K562 (cell line): ENCODE data around the gene RANGAP1. TPM values are rescaled to one million over a fixed set of nuclear protein-coding genes. Genes with fewer than 3 reads are reported as not detected.

Experiments used
- ATAC-seq: fragments of 200-7000 bp; cut with Tn5 transposase; 3 replicates; pipeline ENCODE4 v1.9.1; 2020; ENCODE audit warnings: moderate library complexity
- BruUV-seq: library from RNA; stranded (reverse); fragments of 400-500 nt; replicated peaks from 2 replicates; lab custom pipeline; 2021; lab: Mats Ljungman, UMichigan
- CTCF ChIA-PET: fragments of 300-600 bp; formaldehyde crosslinking; extraction: SDS; loops from one replicate; lab custom pipeline; 2021; ENCODE audit warnings: low intra/inter-chr PET ratio; lab: Yijun Ruan, JAX
- POLR2A ChIA-PET: fragments of 300-600, 350-650 bp; sonication (Branson Sonifier 250); formaldehyde crosslinking; extraction: SDS; loops from one replicate; lab custom pipeline; 2021; ENCODE audit warnings: antibody characterized with exemption, inconsistent platforms; lab: Yijun Ruan, JAX
- DNase-seq, 4 experiments: peaks; one replicate each; pipeline versions ENCODE4 v3.0.0 to v3.0.0-alpha.2; 2011 to 2018; ENCODE audit warnings: low spot score in 3 of 4, mixed read lengths in 3 of 4; ENCODE audit errors: extremely low read depth in 1 of 4
- FAIRE-seq: peaks from 2 replicates; lab custom pipeline; 2011; peaks lifted over from hg19 to GRCh38; lab: Jason Lieb, UNC
- H2AFZ ChIP-seq: 2 replicates; pipeline ENCODE4 v1.6.0; 2011; ENCODE audit warnings: low read depth, low read length, control low read depth, inconsistent platforms
- H3K27ac ChIP-seq: fragments of 200-600 bp; 3 replicates; pipeline ENCODE4 v1.8.0; 2011; ENCODE audit warnings: low read depth, mild to moderate bottlenecking, control low read depth, inconsistent platforms, low read length, moderate library complexity, mixed read lengths; ENCODE audit errors: extremely low read depth
- H3K27me3 ChIP-seq, 2 experiments: fragments of 300-600 bp in 1 of 2; 2 replicates in 1 of 2; 3 replicates in 1 of 2; pipeline versions ENCODE4 v1.6.0 to v1.8.0; 2011; ENCODE audit warnings: inconsistent platforms in 2 of 2, low read length in 2 of 2, mild to moderate bottlenecking in 1 of 2, mixed read lengths in 1 of 2, moderate library complexity in 1 of 2; ENCODE audit not compliant: control insufficient read depth in 2 of 2, insufficient read depth in 2 of 2
- H3K36me3 ChIP-seq: fragments of 300-600 bp; 3 replicates; pipeline ENCODE4 v1.8.0; 2011; ENCODE audit warnings: mild to moderate bottlenecking, low read length, inconsistent platforms; ENCODE audit not compliant: control insufficient read depth, insufficient read depth
- H3K4me1 ChIP-seq, 2 experiments: fragments of 200-600 bp in 1 of 2; replicated peaks in 1 of 2; 2 replicates in 1 of 2; 3 replicates in 1 of 2; pipeline versions ENCODE4 v1.5.1 to v1.8.0; 2011; ENCODE audit warnings: inconsistent platforms in 2 of 2, low read length in 2 of 2, mild to moderate bottlenecking in 1 of 2, mixed read lengths in 1 of 2, moderate library complexity in 1 of 2; ENCODE audit not compliant: control insufficient read depth in 2 of 2, insufficient read depth in 2 of 2
- H3K4me2 ChIP-seq: 2 replicates; pipeline ENCODE4 v1.6.1; 2011; ENCODE audit warnings: low read length, control low read depth, inconsistent platforms, mixed read lengths; ENCODE audit not compliant: insufficient read depth
- H3K4me3 ChIP-seq: fragments of 200-600 bp; sonication (generic), shearing (Covaris generic); 2 replicates; pipeline ENCODE4 v1.5.1; 2016; ENCODE audit warnings: control low read depth, inconsistent platforms
- H3K79me2 ChIP-seq: fragments of 200-600 bp; 3 replicates; pipeline ENCODE4 v1.8.0; 2011; ENCODE audit warnings: low read length, inconsistent platforms; ENCODE audit not compliant: control insufficient read depth, insufficient read depth
- H3K9ac ChIP-seq, 2 experiments: 2 replicates each; pipeline versions ENCODE4 v1.6.0 to v1.6.1; 2011; ENCODE audit warnings: low read depth in 2 of 2, low read length in 2 of 2, control low read depth in 1 of 2, inconsistent platforms in 1 of 2, mild to moderate bottlenecking in 1 of 2, mixed read lengths in 1 of 2; ENCODE audit not compliant: insufficient read depth in 1 of 2
- H3K9me1 ChIP-seq: one replicate; pipeline ENCODE4 v1.6.0; 2011; ENCODE audit warnings: inconsistent platforms, mild to moderate bottlenecking, low read length, moderate library complexity; ENCODE audit not compliant: control insufficient read depth, insufficient read depth
- H3K9me3 ChIP-seq: replicated peaks from 2 replicates; pipeline ENCODE4 v1.5.1; 2011; ENCODE audit warnings: low read depth, low read length, inconsistent platforms; ENCODE audit not compliant: control insufficient read depth, insufficient read depth
- H4K20me1 ChIP-seq: replicated peaks from 2 replicates; pipeline ENCODE4 v1.6.1; 2011; ENCODE audit warnings: low read length, inconsistent platforms, mixed read lengths; ENCODE audit not compliant: control insufficient read depth, insufficient read depth
- ADNP ChIP-seq: fragments of 200-800 bp; sonication (Bioruptor generic); IDR thresholded peaks from 2 replicates; pipeline ENCODE4 v1.6.1; 2016; ENCODE audit warnings: missing genetic modification characterization, missing compliant biosample characterization
- CHAMP1 ChIP-seq: fragments of 450-650 bp; IDR thresholded peaks from 2 replicates; pipeline ENCODE4 v1.6.1; 2016; ENCODE audit warnings: mild to moderate bottlenecking
- HNRNPLL ChIP-seq: fragments of 200-400 bp; formaldehyde crosslinking; IDR thresholded peaks from 2 replicates; pipeline ENCODE4 v1.6.1; 2017; ENCODE audit warnings: low read length, low read depth, mild to moderate bottlenecking; ENCODE audit not compliant: poor library complexity, severe bottlenecking
- IRF2 ChIP-seq: sonication (generic); formaldehyde crosslinking; IDR thresholded peaks from 2 replicates; pipeline ENCODE4 v1.8.1; 2022; ENCODE audit warnings: mild to moderate bottlenecking, missing genetic modification reagents
- SMAD1 ChIP-seq: fragments of 150-350 bp; IDR thresholded peaks from 2 replicates; pipeline ENCODE4 v1.6.1; 2014; ENCODE audit warnings: low read length, low read depth; ENCODE audit not compliant: partially characterized antibody
- SRSF9 ChIP-seq: fragments of 200-400 bp; formaldehyde crosslinking; IDR thresholded peaks from 2 replicates; pipeline ENCODE4 v1.6.1; 2017; ENCODE audit warnings: low read depth, low read length, borderline replicate concordance
- TEAD4 ChIP-seq, 2 experiments: sonication (generic) in 1 of 2; formaldehyde crosslinking in 1 of 2; IDR thresholded peaks; 2 replicates each; pipeline versions ENCODE4 v1.6.1 to v1.8.0; 2012 to 2022; ENCODE audit warnings: borderline replicate concordance in 1 of 2, inconsistent platforms in 1 of 2, low read length in 1 of 2, mild to moderate bottlenecking in 1 of 2, missing genetic modification reagents in 1 of 2
- WGBS: fragments of 100-300 bp; shearing (Covaris generic); methylation state at CpG from one replicate; pipeline ENCODE4 v1.1.6; 2016; ENCODE audit warnings: low coverage, mixed read lengths; ENCODE audit not compliant: insufficient coverage; ENCODE audit errors: missing lambda C conversion rate; 5-methylcytosine and 5-hydroxymethylcytosine counted together
- in situ Hi-C: fragments of 300-500 bp; cut with MboI; formaldehyde crosslinking; loops from 4 replicates; pipeline ENCODE4 v1.15.0; 2018; ENCODE audit warnings: inconsistent platforms, mixed read lengths
- intact Hi-C: fragments of 100-400 bp; cut with micrococcal nuclease; formaldehyde crosslinking; loops from 2 replicates; pipeline ENCODE4 v1.14.2; 2022
- polyA plus RNA-seq, 8 experiments: library from polyadenylated mRNA; depleted of rRNA in 4 of 8; stranded (reverse) in 5 of 8; unstranded in 3 of 8; fragments of >200 nt; fragmentation: Nextera tagmentation in 2 of 8; fragmentation: Illumina TruSeq in 1 of 8; extraction: Ambion mirVana in 2 of 8; extraction: Trizol in 1 of 8; gene quantifications; 2 replicates each; pipeline versions ENCODE4 v1.2.1 to v1.2.3, GENCODE V29; 2011 to 2014; ENCODE audit warnings: inconsistent platforms in 1 of 8, missing spikeins in 1 of 8
- total RNA-seq, 7 experiments: library from RNA; depleted of rRNA in 6 of 7; stranded (reverse); fragments of >200 nt in 6 of 7; fragmentation: Illumina TruSeq in 2 of 7; extraction: Trizol in 2 of 7; gene quantifications; 2 replicates each; pipeline versions ENCODE4 v1.2.1 to v1.2.3, GENCODE V29; 2011 to 2021; ENCODE audit warnings: low replicate concordance in 1 of 7

The RANGAP1 gene
- total and polyA plus RNA-seq, 9 of the 15 experiments (the other 6 are each of a cell fraction or from before 2014, with no cell fraction given), result 2.1 to 104 (median 50.6) TPM

GRCh38 chr22:41226723-41227655 is 59.0 kb downstream of the RANGAP1 start:
- Histone ChIP-seq H4K20me1 (no peaks in the 10 kb centered on the region), H3K4me3 (no peak overlapping the region), H3K4me2 (no peak overlapping the region), H3K79me2 (no peaks in the 10 kb centered on the region), H3K27me3 (no peaks in the 10 kb centered on the region), H3K9me3 (no peaks in the 10 kb centered on the region), H3K36me3 (peaks cover 63% of the 10 kb centered on the region; the same call in 2 of the 3 replicates), H2AFZ (no peak overlapping the region), H3K4me1 (no peaks in the 10 kb centered on the region; a peak in 1 of 5 replicates), H3K27ac (no peak overlapping the region), H3K9me1 (no peaks in the 10 kb centered on the region), H3K9ac (no peak overlapping the region)
- intact Hi-C loops, result no loop called here
- CTCF ChIA-PET, result no interaction called here
- no peak for FAIRE-seq
- WGBS, result 98% methylated on average over 7 of the region's 26 CpGs
- no peak for DNase-seq
- no peak for ATAC-seq
- BruUV-seq, result no TSS peak
- TF ChIP-seq CHAMP1, result no peak
- TF ChIP-seq TEAD4 (IDR thresholded peaks at IDR 0.05; ENCODE audit: low read length), result no peak
- no peak for TF ChIP-seq TEAD4 (CRISPR knock-in tag; IDR thresholded peaks at IDR 0.05; ENCODE audit: borderline replicate concordance)
- no peak for TF ChIP-seq HNRNPLL
- TF ChIP-seq ADNP (tag), result no peak
- no peak for TF ChIP-seq SMAD1
- TF ChIP-seq SRSF9, result no peak
- no peak for TF ChIP-seq IRF2 (CRISPR knock-in tag)
- POLR2A ChIA-PET, result interaction anchor here (0.7 to 0.9 kb wide), 3 partner anchors 12 to 47 kb away, joined by 3 to 5 read pairs (median 4); no protein-coding TSS in a partner anchor
- in situ Hi-C loops, result no loop called here
